Peyer's patch (tissue), 4 donors: Measurements from ENCODE around the gene EPHB1. TPM values are rescaled to one million over a fixed set of nuclear protein-coding genes. Genes with fewer than 3 reads are reported as not detected.

Experiments used
- DNase-seq, 3 donors: peaks; one replicate each; pipeline ENCODE4 v3.0.0-alpha.2; 2017 to 2019
- H3K27ac ChIP-seq, 4 donors: fragments of 200-600 bp; sonication (generic); one replicate each; pipeline ENCODE4 v1.5.1; 2016 to 2019
- H3K27me3 ChIP-seq, 2 donors: fragments of 200-600 bp; sonication (generic); one replicate each; pipeline ENCODE4 v1.5.1; 2019
- H3K36me3 ChIP-seq, 3 donors: fragments of 200-600 bp; sonication (generic); one replicate each; pipeline ENCODE4 v1.5.1; 2016 to 2019
- H3K4me1 ChIP-seq, 4 donors: fragments of 200-600 bp; sonication (generic); one replicate each; pipeline ENCODE4 v1.5.1; 2016 to 2019
- H3K4me3 ChIP-seq, 4 donors: fragments of 200-600 bp; sonication (generic); 1 replicate in 3 of 4; 2 replicates in 1 of 4; pipeline ENCODE4 v1.5.1; 2016 to 2019; ENCODE audit warnings: mild to moderate bottlenecking in 1 of 4
- H3K9me3 ChIP-seq, 4 donors: fragments of 200-600 bp; sonication (generic); one replicate each; pipeline ENCODE4 v1.5.1; 2016 to 2019; ENCODE audit warnings: mild to moderate bottlenecking in 1 of 4
- CTCF ChIP-seq, 6 experiments: fragments of 450-650 bp in 4 of 6; fragments of 200-600 bp in 2 of 6; sonication (generic) in 1 of 6; IDR thresholded peaks; one replicate each; pipeline ENCODE4 v1.5.1; 2017 to 2019; ENCODE audit warnings: antibody characterized with exemption in 6 of 6, mild to moderate bottlenecking in 3 of 6, moderate library complexity in 1 of 6
- POLR2A ChIP-seq, 2 donors: fragments of 450-650 bp; IDR thresholded peaks; one replicate each; pipeline ENCODE4 v1.5.1; 2017; ENCODE audit warnings: antibody characterized with exemption in 2 of 2, mild to moderate bottlenecking in 2 of 2, moderate library complexity in 2 of 2
- total RNA-seq, 4 donors: library from RNA; depleted of rRNA; stranded (reverse); fragments of >200 nt; gene quantifications; one replicate each; pipeline ENCODE4 v1.1.0, GENCODE V29; 2016

Gene EPHB1
- total RNA-seq, 4 donors from 2014 or later, result 0.18 to 3.2 (median 0.68) TPM

GRCh38 chr3:134761213-134761612, 33.8 kb upstream of the EPHB1 start:
- Histone ChIP-seq H3K36me3 (no peaks in the 10 kb centered on the region), H3K9me3 (no peaks in the 10 kb centered on the region), H3K4me1 (no peaks in the 10 kb centered on the region), H3K27me3 (no peaks in the 10 kb centered on the region), H3K4me3 (no peak overlapping the region), H3K27ac (no peak overlapping the region)
- DNase-seq, result no peak
- no peak for TF ChIP-seq CTCF (IDR thresholded peaks at IDR 0.05)
- TF ChIP-seq POLR2A (IDR thresholded peaks at IDR 0.05), result no peak

GRCh38 chr3:134762016-134762415, 33.0 kb upstream of the EPHB1 start:
- TF ChIP-seq CTCF (IDR thresholded peaks at IDR 0.05) (no peak), POLR2A (IDR thresholded peaks at IDR 0.05) (no peak)
- H3K9me3 ChIP-seq, result no peaks in the 10 kb centered on the region
- no peak for DNase-seq
- H3K27me3 ChIP-seq, result no peaks in the 10 kb centered on the region
- H3K4me3 ChIP-seq, result no peak overlapping the region
- no peaks in the 10 kb centered on the region for H3K36me3 ChIP-seq
- no peak overlapping the region for H3K27ac ChIP-seq
- no peaks in the 10 kb centered on the region for H3K4me1 ChIP-seq

GRCh38 chr3:134765468-134765867, 29.6 kb upstream of the EPHB1 start:
- TF ChIP-seq POLR2A (IDR thresholded peaks at IDR 0.05), result no peak
- TF ChIP-seq CTCF (IDR thresholded peaks at IDR 0.05), result no peak
- no peak for DNase-seq
- Histone ChIP-seq H3K36me3 (no peaks in the 10 kb centered on the region), H3K4me1 (no peaks in the 10 kb centered on the region), H3K9me3 (no peaks in the 10 kb centered on the region), H3K27ac (no peak overlapping the region), H3K27me3 (no peaks in the 10 kb centered on the region), H3K4me3 (no peak overlapping the region)

- TF ChIP-seq POLR2A (IDR thresholded peaks at IDR 0.05) (no peak), CTCF (IDR thresholded peaks at IDR 0.05) (no peak)
- H3K4me3 ChIP-seq, result no peak overlapping the region
- no peaks in the 10 kb centered on the region for H3K4me1 ChIP-seq
- no peak overlapping the region for H3K27ac ChIP-seq
- no peak for DNase-seq
- H3K36me3 ChIP-seq, result no peaks in the 10 kb centered on the region
- no peaks in the 10 kb centered on the region for H3K9me3 ChIP-seq
- no peaks in the 10 kb centered on the region for H3K27me3 ChIP-seq
These were observed 28.8 kb upstream of the EPHB1 start for GRCh38 chr3:134766290-134766689.

- H3K36me3 ChIP-seq, result no peaks in the 10 kb centered on the region
- H3K9me3 ChIP-seq, result no peaks in the 10 kb centered on the region
- no peak overlapping the region for H3K27ac ChIP-seq
- no peaks in the 10 kb centered on the region for H3K27me3 ChIP-seq
- DNase-seq, result no peak
- TF ChIP-seq POLR2A (IDR thresholded peaks at IDR 0.05) (no peak), CTCF (IDR thresholded peaks at IDR 0.05) (no peak)
- no peak overlapping the region for H3K4me3 ChIP-seq
- H3K4me1 ChIP-seq, result no peaks in the 10 kb centered on the region
These were observed 26.9 kb upstream of the EPHB1 start for GRCh38 chr3:134768116-134768515.

GRCh38 chr3:134768837-134769236, 26.2 kb upstream of the EPHB1 start:
- DNase-seq, result no peak

More at GRCh38 chr3:134768837-134769236, 26.2 kb upstream of the EPHB1 start:
- Histone ChIP-seq H3K27ac (no peak overlapping the region), H3K9me3 (no peaks in the 10 kb centered on the region), H3K4me3 (no peak overlapping the region), H3K36me3 (no peaks in the 10 kb centered on the region), H3K27me3 (no peaks in the 10 kb centered on the region), H3K4me1 (no peaks in the 10 kb centered on the region)
- no peak for TF ChIP-seq CTCF (IDR thresholded peaks at IDR 0.05)
